GM21619 (cell line): ENCODE measurements around the gene VWCE.
"Not testable (repeated sequence)": the region's sequence is repeated elsewhere in the genome, so short reads cannot be mapped to it uniquely, and the experiment has no call there.

Source experiments
- ATAC-seq: cut with Tn5 transposase; IDR thresholded peaks from one replicate; pipeline ENCODE4 v1.9.1; 2021; ENCODE audit not compliant: unreplicated experiment

Gene VWCE

DNA sequence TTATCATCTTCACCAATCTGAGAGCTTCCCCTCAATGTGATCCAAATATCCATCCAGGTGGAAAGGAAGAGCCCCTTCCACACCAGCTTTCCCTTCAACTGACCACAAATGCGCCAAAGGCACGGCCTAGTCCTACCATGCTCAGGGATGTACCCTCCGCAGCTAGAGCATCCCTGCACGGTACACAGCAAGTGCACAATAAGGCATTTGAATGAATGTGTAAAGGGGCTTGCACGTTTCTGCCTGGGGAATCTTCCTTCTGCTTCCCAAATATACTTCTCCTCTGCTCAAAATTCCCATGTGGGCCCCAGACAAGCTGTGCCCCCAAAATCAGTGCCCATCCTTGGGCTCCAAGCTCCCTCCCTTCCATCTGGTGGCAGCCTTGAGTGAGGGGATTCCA, 76.1 kb downstream of the VWCE start:
- ATAC-seq: not testable (repeated sequence)

DNA sequence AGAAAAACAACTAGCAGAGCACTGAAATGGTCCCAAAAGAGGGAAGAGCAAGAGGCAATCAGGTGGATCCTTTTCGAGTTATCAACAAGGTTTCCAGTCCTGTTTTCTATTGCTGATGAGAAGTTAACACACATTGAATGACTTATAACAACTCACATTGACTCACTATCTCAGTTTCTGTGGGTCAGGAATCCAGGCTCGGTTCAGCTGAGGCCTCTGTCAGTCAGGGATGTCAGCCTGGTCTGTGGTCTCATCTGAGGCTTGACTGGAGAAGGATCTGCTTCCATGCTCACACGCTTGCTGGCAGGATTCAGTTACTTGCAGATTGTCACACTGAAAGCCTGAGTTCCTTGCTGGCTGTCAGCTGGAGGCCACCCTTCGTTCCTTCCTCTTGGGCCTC, 76.8 kb downstream of the VWCE start:
- not testable (repeated sequence) for ATAC-seq

DNA sequence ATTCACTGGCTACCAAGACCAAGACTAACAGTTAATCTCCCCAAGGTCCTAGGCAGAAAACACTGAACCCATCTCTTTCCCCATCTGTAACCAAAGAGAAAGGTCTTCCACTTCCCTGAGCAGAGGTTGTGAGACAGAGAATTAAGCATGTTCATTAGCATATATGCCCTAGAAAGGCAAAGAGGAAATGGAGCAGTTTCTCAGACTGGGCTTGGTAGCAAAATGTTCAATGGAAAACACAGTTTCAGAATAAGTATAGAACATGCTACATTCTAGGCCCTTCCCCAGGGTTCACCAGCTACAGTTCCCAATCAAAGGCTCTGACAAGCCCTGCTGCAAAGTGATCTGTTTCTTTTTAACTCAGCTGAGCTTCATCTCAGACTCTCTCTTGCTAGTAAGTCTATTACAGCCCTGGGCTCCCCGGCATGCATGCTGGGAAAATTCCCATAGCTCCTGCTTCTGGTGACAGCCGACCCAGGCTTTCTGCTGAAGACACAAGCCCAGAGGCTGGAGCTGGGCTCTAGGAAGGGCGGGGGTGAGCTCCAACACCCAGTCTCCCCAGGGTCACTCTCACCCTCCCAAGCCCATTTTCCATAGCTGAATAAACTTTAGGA, 81.3 kb downstream of the VWCE start:
- not testable (repeated sequence) for ATAC-seq

- ATAC-seq: not testable (repeated sequence)
Observed at GRCh38 chr11:61212202-61212601, 82.9 kb downstream of the VWCE start.

DNA sequence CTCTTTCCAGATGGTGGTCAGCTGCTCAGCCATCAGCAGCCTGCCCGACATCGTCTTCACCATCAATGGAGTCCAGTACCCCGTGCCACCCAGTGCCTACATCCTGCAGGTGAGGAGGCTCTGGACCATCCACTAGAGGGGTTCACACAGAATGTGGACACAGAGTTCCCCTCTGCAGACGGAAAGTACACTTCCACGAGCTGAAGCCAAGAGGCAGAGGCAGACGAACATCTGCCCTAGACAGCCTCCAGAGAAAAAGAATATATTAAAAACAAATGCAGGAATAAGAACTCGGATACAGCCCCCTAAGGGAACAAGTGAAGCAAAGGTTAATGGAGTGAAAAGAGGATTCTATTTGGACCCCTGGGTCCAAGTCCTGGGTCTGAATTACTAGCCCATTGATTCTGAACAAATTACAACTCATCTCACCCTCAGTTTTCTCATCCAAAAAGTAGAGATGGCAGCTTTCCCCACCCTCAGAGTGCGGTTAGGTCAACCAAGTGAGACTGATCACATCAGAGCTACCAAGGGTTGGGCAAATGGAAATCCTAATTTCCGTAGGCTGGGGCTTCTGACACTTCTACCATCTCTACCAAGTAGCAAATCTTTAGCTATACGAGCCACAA, 83.7 kb downstream of the VWCE start:
- ATAC-seq: not testable (repeated sequence)

- ATAC-seq: not testable (repeated sequence)
Observed at GRCh38 chr11:61210629-61211028, 84.5 kb downstream of the VWCE start.
